OCI-LY1 (cell line): ENCODE results near the gene MACF1.

Experiments
- H2AFZ ChIP-seq: fragments of 200-600 bp; sonication (generic), shearing (Covaris generic); 2 replicates; pipeline ENCODE4 v1.6.0; 2014; ENCODE audit warnings: antibody characterized with exemption, mild to moderate bottlenecking, low read length
- H3F3A ChIP-seq: fragments of 200-600 bp; sonication (generic), shearing (Covaris generic); 2 replicates; pipeline ENCODE4 v1.6.0; 2014; ENCODE audit warnings: mild to moderate bottlenecking, antibody characterized with exemption, low read length, moderate library complexity; ENCODE audit not compliant: insufficient read depth
- H3K27ac ChIP-seq: fragments of 200-600 bp; sonication (generic); 2 replicates; pipeline ENCODE4 v1.5.1; 2014; ENCODE audit warnings: low read length, mixed run types, mild to moderate bottlenecking, low read depth; ENCODE audit not compliant: poor library complexity, severe bottlenecking
- H3K27me3 ChIP-seq: fragments of 200-600 bp; sonication (generic); 2 replicates; pipeline ENCODE4 v1.6.0; 2014; ENCODE audit warnings: antibody characterized with exemption, mild to moderate bottlenecking, low read length, moderate library complexity; ENCODE audit not compliant: insufficient read depth
- H3K36me3 ChIP-seq: fragments of 200-600 bp; sonication (generic); 2 replicates; pipeline ENCODE4 v1.6.1; 2014; ENCODE audit warnings: mild to moderate bottlenecking, antibody characterized with exemption, low read length, moderate library complexity, mixed read lengths; ENCODE audit not compliant: insufficient read depth
- H3K4me1 ChIP-seq: fragments of 200-600 bp; sonication (generic); 2 replicates; pipeline ENCODE4 v1.5.1; 2014; ENCODE audit warnings: mild to moderate bottlenecking, low read length, moderate library complexity; ENCODE audit not compliant: insufficient read depth, severe bottlenecking
- H3K4me2 ChIP-seq: fragments of 200-600 bp; sonication (generic), shearing (Covaris generic); 2 replicates; pipeline ENCODE4 v1.6.1; 2014; ENCODE audit warnings: low read length
- H3K4me3 ChIP-seq: fragments of 200-600 bp; sonication (generic); 2 replicates; pipeline ENCODE4 v1.5.1; 2014; ENCODE audit warnings: low read length, low read depth, mild to moderate bottlenecking, mixed read lengths; ENCODE audit not compliant: poor library complexity, severe bottlenecking
- H3K79me2 ChIP-seq: fragments of 200-600 bp; shearing (Covaris generic); 2 replicates; pipeline ENCODE4 v1.6.1; 2016; ENCODE audit warnings: mixed run types, low read length, mixed read lengths; ENCODE audit not compliant: insufficient read depth
- H3K9ac ChIP-seq: fragments of 200-600 bp; sonication (generic), shearing (Covaris generic); 2 replicates; pipeline ENCODE4 v1.6.1; 2014; ENCODE audit warnings: mild to moderate bottlenecking, low read length, mixed read lengths
- H3K9me2 ChIP-seq: fragments of 200-600 bp; sonication (generic), shearing (Covaris generic); 2 replicates; pipeline ENCODE4 v1.6.1; 2014; ENCODE audit warnings: low read depth, mild to moderate bottlenecking, low read length, mixed read lengths
- H3K9me3 ChIP-seq: fragments of 200-600 bp; shearing (Covaris generic); 2 replicates; pipeline ENCODE4 v1.6.1; 2014; ENCODE audit warnings: low read length, mixed read lengths
- H4K20me1 ChIP-seq: fragments of 200-600 bp; sonication (generic), shearing (Covaris generic); 2 replicates; pipeline ENCODE4 v1.6.0; 2016; ENCODE audit warnings: mild to moderate bottlenecking, low read length; ENCODE audit not compliant: insufficient read depth
- EZH2 ChIP-seq: fragments of 200-600 bp; sonication (generic), shearing (Covaris generic); IDR thresholded peaks from 2 replicates; pipeline ENCODE4 v1.8.0; 2017; ENCODE audit warnings: borderline replicate concordance, mixed run types, mild to moderate bottlenecking, antibody characterized with exemption, low read length, moderate library complexity, mixed read lengths
- TF ChIP-seq, protein P1 (sequence below): fragments of 200-600 bp; sonication (generic), shearing (Covaris generic); IDR thresholded peaks from 2 replicates; pipeline ENCODE4 v1.5.1; 2017; ENCODE audit warnings: mild to moderate bottlenecking, antibody characterized with exemption, low read length, moderate library complexity, mixed read lengths

MACF1 gene

DNA sequence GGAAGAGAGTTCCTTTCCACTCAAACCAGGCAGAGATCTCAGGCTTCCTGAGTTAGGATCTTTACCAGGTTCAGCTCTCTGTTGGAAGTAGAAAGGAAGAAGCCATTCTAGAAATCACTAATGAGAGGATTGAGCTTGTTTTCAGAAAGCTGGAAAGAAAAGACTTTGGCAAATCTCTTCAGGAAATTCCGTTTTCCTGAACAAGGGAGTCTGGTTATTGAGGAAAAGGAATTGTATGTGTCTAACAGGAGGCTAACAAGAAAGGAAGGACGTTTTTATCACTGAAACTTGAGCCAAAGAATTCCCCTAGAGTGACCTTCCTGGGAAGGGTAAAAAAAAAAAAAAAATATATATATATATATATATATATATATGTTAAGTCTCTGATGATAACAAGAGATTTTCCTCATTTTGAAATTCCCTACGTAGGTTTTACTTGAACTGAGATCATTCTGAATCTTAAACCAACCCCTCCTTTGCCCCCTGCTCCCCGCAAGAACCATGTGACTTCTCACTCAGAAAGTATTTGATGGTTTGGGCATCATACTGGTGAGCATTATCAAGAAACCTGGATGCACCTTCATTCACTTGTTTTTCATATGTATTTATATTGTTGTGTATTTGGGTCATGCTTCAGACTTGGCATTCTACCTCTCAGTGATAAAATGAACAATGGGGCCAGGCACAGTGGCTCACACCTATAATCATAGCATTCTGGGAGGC lies 188.5 kb downstream of the MACF1 start:
- peaks cover 18% of the 10 kb centered on the region for H3K4me1 ChIP-seq
- H3K9ac ChIP-seq, result no peak overlapping the region
- no peak overlapping the region for H2AFZ ChIP-seq
- H3K79me2 ChIP-seq, result no peaks in the 10 kb centered on the region
- no peak overlapping the region for H3K4me3 ChIP-seq
- no peak for TF ChIP-seq EZH2
- TF ChIP-seq, protein P1, sequence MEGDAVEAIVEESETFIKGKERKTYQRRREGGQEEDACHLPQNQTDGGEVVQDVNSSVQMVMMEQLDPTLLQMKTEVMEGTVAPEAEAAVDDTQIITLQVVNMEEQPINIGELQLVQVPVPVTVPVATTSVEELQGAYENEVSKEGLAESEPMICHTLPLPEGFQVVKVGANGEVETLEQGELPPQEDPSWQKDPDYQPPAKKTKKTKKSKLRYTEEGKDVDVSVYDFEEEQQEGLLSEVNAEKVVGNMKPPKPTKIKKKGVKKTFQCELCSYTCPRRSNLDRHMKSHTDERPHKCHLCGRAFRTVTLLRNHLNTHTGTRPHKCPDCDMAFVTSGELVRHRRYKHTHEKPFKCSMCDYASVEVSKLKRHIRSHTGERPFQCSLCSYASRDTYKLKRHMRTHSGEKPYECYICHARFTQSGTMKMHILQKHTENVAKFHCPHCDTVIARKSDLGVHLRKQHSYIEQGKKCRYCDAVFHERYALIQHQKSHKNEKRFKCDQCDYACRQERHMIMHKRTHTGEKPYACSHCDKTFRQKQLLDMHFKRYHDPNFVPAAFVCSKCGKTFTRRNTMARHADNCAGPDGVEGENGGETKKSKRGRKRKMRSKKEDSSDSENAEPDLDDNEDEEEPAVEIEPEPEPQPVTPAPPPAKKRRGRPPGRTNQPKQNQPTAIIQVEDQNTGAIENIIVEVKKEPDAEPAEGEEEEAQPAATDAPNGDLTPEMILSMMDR, result no peak
- H3K9me2 ChIP-seq, result no peaks in the 10 kb centered on the region
- H4K20me1 ChIP-seq, result no peaks in the 10 kb centered on the region
- no peaks in the 10 kb centered on the region for H3K9me3 ChIP-seq
- no peaks in the 10 kb centered on the region for H3K27me3 ChIP-seq
- peaks cover 29% of the 10 kb centered on the region for H3K36me3 ChIP-seq
- H3K4me2 ChIP-seq, result no peak overlapping the region
- H3K27ac ChIP-seq, result no peak overlapping the region
- H3F3A ChIP-seq, result no peaks in the 10 kb centered on the region

DNA sequence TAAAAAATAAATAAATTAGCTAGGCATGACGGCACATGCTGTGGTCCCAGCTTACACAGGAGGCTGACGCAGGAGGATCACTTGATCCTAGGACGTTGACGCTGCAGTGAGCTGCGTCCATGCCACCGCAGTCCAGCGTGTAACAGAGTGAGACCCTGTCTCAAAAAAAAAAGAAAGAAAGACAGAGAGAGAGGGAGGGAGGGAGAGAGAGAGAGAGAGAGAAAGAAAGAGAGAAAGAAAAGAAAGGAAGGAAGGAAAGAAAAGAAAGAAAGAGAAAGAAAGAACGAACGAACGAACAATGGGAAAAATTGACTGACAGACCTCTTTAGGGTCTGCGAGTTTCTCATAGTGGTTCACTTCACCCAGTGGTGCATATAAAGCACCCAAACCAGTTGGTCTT lies 189.2 kb downstream of the MACF1 start:
- Histone ChIP-seq H3K9me2 (no peaks in the 10 kb centered on the region), H3K4me3 (no peak overlapping the region), H4K20me1 (no peaks in the 10 kb centered on the region), H3K4me1 (peaks cover 18% of the 10 kb centered on the region), H3K27me3 (no peaks in the 10 kb centered on the region), H3K27ac (no peak overlapping the region), H3K36me3 (peaks cover 22% of the 10 kb centered on the region), H2AFZ (no peak overlapping the region), H3K79me2 (no peaks in the 10 kb centered on the region), H3K9me3 (no peaks in the 10 kb centered on the region), H3K4me2 (no peak overlapping the region), H3F3A (no peaks in the 10 kb centered on the region), H3K9ac (no peak overlapping the region)
- no peak for TF ChIP-seq EZH2
- TF ChIP-seq, protein P1, result no peak

DNA sequence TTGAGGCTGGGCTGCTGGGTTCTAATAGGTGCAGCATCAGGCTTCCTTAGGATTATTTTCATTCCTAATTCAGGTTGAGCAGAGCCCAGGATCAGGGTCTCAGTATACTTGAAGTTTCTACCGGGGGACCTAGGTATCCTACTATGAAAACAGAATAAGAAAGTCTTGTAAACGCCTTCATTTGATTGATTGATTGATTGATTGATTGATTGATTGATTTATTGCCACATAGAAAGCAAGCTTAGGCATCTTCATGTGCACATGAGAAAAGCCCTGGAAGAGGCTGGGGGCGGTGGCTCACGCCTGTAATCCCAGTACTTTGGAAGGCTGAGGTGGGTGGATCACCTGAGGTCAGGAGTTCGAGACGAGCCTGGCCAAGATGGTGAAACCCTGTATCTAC lies 189.6 kb downstream of the MACF1 start:
- H3K4me1 ChIP-seq, result peaks cover 18% of the 10 kb centered on the region
- no peak overlapping the region for H3K9ac ChIP-seq
- no peaks in the 10 kb centered on the region for H3K79me2 ChIP-seq
- H3K9me2 ChIP-seq, result no peaks in the 10 kb centered on the region
- H2AFZ ChIP-seq, result no peak overlapping the region
- no peak for TF ChIP-seq EZH2
- TF ChIP-seq, protein P1, result no peak
- no peak overlapping the region for H3K4me2 ChIP-seq
- H4K20me1 ChIP-seq, result no peaks in the 10 kb centered on the region
- H3K27ac ChIP-seq, result no peak overlapping the region
- H3K9me3 ChIP-seq, result no peaks in the 10 kb centered on the region
- H3K4me3 ChIP-seq, result no peak overlapping the region
- no peaks in the 10 kb centered on the region for H3F3A ChIP-seq
- H3K36me3 ChIP-seq, result peaks cover 20% of the 10 kb centered on the region
- no peaks in the 10 kb centered on the region for H3K27me3 ChIP-seq
